HCT116 (cell line): Measurements from ENCODE around the gene SPATA20. TPM values are rescaled to one million over a fixed set of nuclear protein-coding genes. Genes with fewer than 3 reads are reported as not detected.

Experiments
- ATAC-seq: fragments of 200-7000 bp; cut with Tn5 transposase; 2 replicates; pipeline ENCODE4 v1.9.1; 2020; ENCODE audit warnings: mild to moderate bottlenecking, moderate library complexity
- BruUV-seq: library from RNA; stranded (reverse); fragments of 400-500 nt; replicated peaks from 2 replicates; lab custom pipeline; 2021; lab: Mats Ljungman, UMichigan
- CTCF ChIA-PET: fragments of 300-600 bp; sonication (Branson Sonifier 250); formaldehyde crosslinking; loops from one replicate; lab custom pipeline; 2021; ENCODE audit warnings: antibody characterized with exemption; lab: Charles Lee
- POLR2A ChIA-PET: fragments of 300-600, 350-600 bp; sonication (Branson Sonifier 250); formaldehyde crosslinking; loops from one replicate; lab custom pipeline; 2021; ENCODE audit warnings: antibody characterized with exemption; lab: Charles Lee
- RAD21 ChIA-PET, 2 experiments: fragments of 300-600 bp; sonication (Branson Sonifier 250); formaldehyde crosslinking; loops; one replicate each; lab custom pipeline; 2023; ENCODE audit warnings: low total read pairs in 2 of 2; ENCODE audit not compliant: uncharacterized antibody in 2 of 2, unreplicated experiment in 2 of 2, low non-redundant PET in 1 of 2; lab: Charles Lee
- DNase-seq: peaks from one replicate; pipeline ENCODE4 v3.0.0-alpha.2; 2010; ENCODE audit warnings: low read depth, low spot score
- H2AFZ ChIP-seq: fragments of 200-600 bp; shearing (Covaris generic), sonication (generic); 2 replicates; pipeline ENCODE4 v1.6.1; 2017; ENCODE audit warnings: low read depth, mixed run types, mixed read lengths, antibody characterized with exemption, low read length; ENCODE audit not compliant: poor library complexity, severe bottlenecking
- H3K27ac ChIP-seq: 2 replicates; pipeline ENCODE4 v1.5.1; 2012; ENCODE audit warnings: low read depth, low read length
- H3K27me3 ChIP-seq: fragments of 200-600 bp; sonication (generic); 2 replicates; pipeline ENCODE4 v1.6.1; 2016; ENCODE audit warnings: mixed run types, low read length, mixed read lengths; ENCODE audit not compliant: insufficient read depth
- H3K36me3 ChIP-seq, 2 experiments: fragments of 200-500 bp in 1 of 2; fragments of 200-600 bp in 1 of 2; sonication (Bioruptor generic) in 1 of 2; sonication (generic) in 1 of 2; 2 replicates each; pipeline versions ENCODE4 v1.5.1 to v1.6.1; 2014 to 2016; ENCODE audit warnings: low read length in 2 of 2, inconsistent platforms in 1 of 2, mixed read lengths in 1 of 2, mixed run types in 1 of 2; ENCODE audit not compliant: insufficient read depth in 2 of 2, control insufficient read depth in 1 of 2
- H3K4me1 ChIP-seq, 2 experiments: fragments of 200-600 bp in 1 of 2; sonication (generic) in 1 of 2; 2 replicates each; pipeline versions ENCODE4 v1.5.1 to v1.6.1; 2012 to 2017; ENCODE audit warnings: low read length in 2 of 2, inconsistent platforms in 1 of 2, mild to moderate bottlenecking in 1 of 2, mixed read lengths in 1 of 2, mixed run types in 1 of 2, moderate library complexity in 1 of 2; ENCODE audit not compliant: insufficient read depth in 2 of 2, control insufficient read depth in 1 of 2
- H3K4me2 ChIP-seq: fragments of 200-600 bp; sonication (generic); 2 replicates; pipeline ENCODE4 v1.6.1; 2017; ENCODE audit warnings: mixed run types, low read length, mixed read lengths
- H3K4me3 ChIP-seq, 2 experiments: fragments of 200-600 bp in 1 of 2; sonication (generic) in 1 of 2; replicated peaks in 1 of 2; 2 replicates each; pipeline ENCODE4 v1.5.1; 2011 to 2016; ENCODE audit warnings: low read length in 2 of 2, control low read depth in 1 of 2, low read depth in 1 of 2, mild to moderate bottlenecking in 1 of 2, mixed read lengths in 1 of 2, mixed run types in 1 of 2
- H3K79me2 ChIP-seq: fragments of 200-600 bp; sonication (generic); 2 replicates; pipeline ENCODE4 v1.6.1; 2017; ENCODE audit warnings: mild to moderate bottlenecking, mixed run types, low read length, moderate library complexity, mixed read lengths; ENCODE audit not compliant: insufficient read depth
- H3K9ac ChIP-seq: fragments of 200-600 bp; sonication (generic); 2 replicates; pipeline ENCODE4 v1.6.1; 2016; ENCODE audit warnings: low read length, mixed read lengths
- H3K9me2 ChIP-seq: fragments of 200-600 bp; sonication (generic), shearing (Covaris generic); 2 replicates; pipeline ENCODE4 v1.6.1; 2017; ENCODE audit warnings: mixed run types, mild to moderate bottlenecking, moderate library complexity; ENCODE audit not compliant: insufficient read depth
- H3K9me3 ChIP-seq, 2 experiments: fragments of 200-500 bp in 1 of 2; fragments of 200-600 bp in 1 of 2; sonication (Bioruptor generic) in 1 of 2; sonication (generic) in 1 of 2; 2 replicates each; pipeline ENCODE4 v1.6.1; 2014 to 2017; ENCODE audit warnings: low read length in 2 of 2, mixed read lengths in 2 of 2, inconsistent platforms in 1 of 2, low read depth in 1 of 2, mild to moderate bottlenecking in 1 of 2, mixed run types in 1 of 2, moderate library complexity in 1 of 2; ENCODE audit not compliant: control insufficient read depth in 1 of 2, insufficient read depth in 1 of 2
- H4K20me1 ChIP-seq: fragments of 200-600 bp; sonication (generic), shearing (Covaris generic); 2 replicates; pipeline ENCODE4 v1.6.1; 2017; ENCODE audit warnings: mixed run types, mild to moderate bottlenecking, moderate library complexity; ENCODE audit not compliant: insufficient read depth
- CBX3 ChIP-seq: IDR thresholded peaks from 2 replicates; pipeline ENCODE4 v1.6.1; 2012; ENCODE audit warnings: low read depth
- CEBPB ChIP-seq: IDR thresholded peaks from 2 replicates; pipeline ENCODE4 v1.6.1; 2012; ENCODE audit warnings: low read depth
- EGR1 ChIP-seq: IDR thresholded peaks from 2 replicates; pipeline ENCODE4 v1.6.1; 2012; ENCODE audit warnings: low read depth
- ELF1 ChIP-seq: IDR thresholded peaks from 2 replicates; pipeline ENCODE4 v1.6.1; 2012; ENCODE audit warnings: low read depth, borderline replicate concordance
- FOSL1 ChIP-seq: IDR thresholded peaks from 2 replicates; pipeline ENCODE4 v1.6.1; 2012; ENCODE audit warnings: low read depth
- JUND ChIP-seq: IDR thresholded peaks from 2 replicates; pipeline ENCODE4 v1.6.1; 2012
- POLR2AphosphoS5 ChIP-seq: IDR thresholded peaks from 2 replicates; pipeline ENCODE4 v1.6.1; 2011; ENCODE audit warnings: mild to moderate bottlenecking, low read depth, low read length, moderate library complexity
- RAD21 ChIP-seq: IDR thresholded peaks from 2 replicates; pipeline ENCODE4 v1.6.1; 2012; ENCODE audit warnings: low read depth, mild to moderate bottlenecking
- SIN3A ChIP-seq: IDR thresholded peaks from 2 replicates; pipeline ENCODE4 v1.6.1; 2012; ENCODE audit warnings: low read depth
- SP1 ChIP-seq: IDR thresholded peaks from 2 replicates; pipeline ENCODE4 v1.6.1; 2012; ENCODE audit warnings: low read depth
- SRF ChIP-seq: IDR thresholded peaks from 2 replicates; pipeline ENCODE4 v1.6.1; 2012; ENCODE audit warnings: low read depth
- YY1 ChIP-seq: IDR thresholded peaks from 2 replicates; pipeline ENCODE4 v1.6.1; 2011; ENCODE audit warnings: low read length, low read depth, moderate library complexity, mild to moderate bottlenecking; ENCODE audit not compliant: insufficient replicate concordance; ENCODE audit errors: extremely low read depth
- intact Hi-C: fragments of 100-400 bp; cut with micrococcal nuclease; formaldehyde crosslinking; loops from 2 replicates; pipeline ENCODE4 v1.10.0; 2022
- total RNA-seq: library from RNA; stranded (reverse); gene quantifications from one replicate; pipeline ENCODE4 v1.2.1, GENCODE V29; 2021; ENCODE audit not compliant: unreplicated experiment
- TF ChIP-seq, protein P1 (sequence below): IDR thresholded peaks from 2 replicates; pipeline ENCODE4 v1.6.1; 2012
- TF ChIP-seq, protein P2 (sequence below): IDR thresholded peaks from 2 replicates; pipeline ENCODE4 v1.6.1; 2012; ENCODE audit warnings: low read depth
- TF ChIP-seq, protein P3 (sequence below), 3 experiments: fragments of 200-600 bp in 1 of 3; sonication (generic) in 1 of 3; IDR thresholded peaks in 2 of 3; conservative IDR thresholded peaks in 1 of 3; 2 replicates each; pipeline ENCODE4 v1.5.1; 2012 to 2017; ENCODE audit warnings: low read depth in 2 of 3, low read length in 2 of 3, antibody characterized with exemption in 1 of 3, borderline replicate concordance in 1 of 3, control low read depth in 1 of 3, mild to moderate bottlenecking in 1 of 3, mixed read lengths in 1 of 3, mixed run types in 1 of 3, moderate library complexity in 1 of 3; ENCODE audit not compliant: insufficient read depth in 1 of 3

SPATA20 gene
- total RNA-seq, 1 experiment from 2014 or later: 57.5 TPM

DNA sequence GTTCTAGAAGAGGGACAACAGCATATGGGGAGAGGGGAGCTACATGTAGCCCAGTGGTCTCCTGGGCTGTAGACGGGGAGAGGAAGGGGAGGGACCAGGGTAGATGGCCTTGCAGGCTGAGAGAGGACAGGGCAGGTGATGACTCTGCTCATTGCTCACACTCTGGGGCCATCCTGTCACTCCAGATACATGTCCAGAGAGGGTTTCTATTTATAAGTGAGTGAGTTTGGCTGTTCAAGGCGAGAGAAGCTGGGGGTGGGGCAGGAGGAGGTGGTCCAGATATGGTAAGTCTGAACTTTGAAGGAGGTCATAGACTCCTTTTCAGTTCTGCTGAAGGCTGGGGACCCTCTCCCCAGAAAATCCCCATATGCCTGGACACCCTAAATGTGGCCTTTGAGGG, 35.8 kb downstream of the SPATA20 start:
- ChIA-PET POLR2A (no interaction called here), RAD21 (no interaction called here), CTCF (no interaction called here)
- BruUV-seq: no TSS peak
- no peak overlapping the region for H2AFZ ChIP-seq
- no peaks in the 10 kb centered on the region for H3K27me3 ChIP-seq
- TF ChIP-seq EGR1: no peak
- no peak for TF ChIP-seq SP1
- TF ChIP-seq CBX3: no peak
- TF ChIP-seq, protein P1, sequence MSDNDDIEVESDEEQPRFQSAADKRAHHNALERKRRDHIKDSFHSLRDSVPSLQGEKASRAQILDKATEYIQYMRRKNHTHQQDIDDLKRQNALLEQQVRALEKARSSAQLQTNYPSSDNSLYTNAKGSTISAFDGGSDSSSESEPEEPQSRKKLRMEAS: no peak
- H3K4me2 ChIP-seq: no peak overlapping the region
- no peaks in the 10 kb centered on the region for H3K9me3 ChIP-seq
- no peaks in the 10 kb centered on the region for H4K20me1 ChIP-seq
- H3K27ac ChIP-seq: no peak overlapping the region
- no peak for ATAC-seq
- no peak for DNase-seq
- no peaks in the 10 kb centered on the region for H3K4me1 ChIP-seq
- intact Hi-C loops: no loop called here
- no peaks in the 10 kb centered on the region for H3K79me2 ChIP-seq
- H3K9me2 ChIP-seq: no peaks in the 10 kb centered on the region
- no peak overlapping the region for H3K4me3 ChIP-seq
- no peaks in the 10 kb centered on the region for H3K36me3 ChIP-seq
- no peak overlapping the region for H3K9ac ChIP-seq

DNA sequence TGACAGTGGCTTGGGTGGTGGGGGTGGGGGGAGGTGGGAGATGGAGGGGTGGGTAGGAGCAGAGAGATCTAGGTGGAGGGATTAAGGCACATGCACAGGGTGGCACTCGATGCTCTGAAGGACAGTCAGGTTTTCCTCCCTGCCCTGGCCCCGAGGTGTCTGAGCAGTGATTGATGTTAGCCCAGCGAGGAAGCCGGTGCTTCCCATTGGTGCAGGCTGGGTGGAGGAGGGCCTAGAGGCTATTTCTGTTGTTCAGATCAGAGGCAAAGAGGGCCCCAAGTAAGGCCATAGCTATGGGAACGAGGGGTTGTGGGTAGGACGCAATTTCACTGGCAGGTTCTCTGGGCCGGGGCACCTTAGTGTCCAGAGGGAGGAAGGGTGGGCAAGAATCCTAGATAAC, 36.7 kb downstream of the SPATA20 start:
- RAD21 ChIA-PET: no interaction called here
- ATAC-seq: peak; percentile 40; the same call in 1 of the 2 replicates
- no peaks in the 10 kb centered on the region for H3K27me3 ChIP-seq
- H3K4me1 ChIP-seq: no peaks in the 10 kb centered on the region
- no peaks in the 10 kb centered on the region for H3K9me2 ChIP-seq
- H2AFZ ChIP-seq: no peak overlapping the region
- CTCF ChIA-PET: no interaction called here
- H3K9me3 ChIP-seq: no peaks in the 10 kb centered on the region
- no peaks in the 10 kb centered on the region for H4K20me1 ChIP-seq
- H3K79me2 ChIP-seq: no peaks in the 10 kb centered on the region
- BruUV-seq: no TSS peak
- no peak overlapping the region for H3K4me2 ChIP-seq
- intact Hi-C loops: no loop called here
- no peak overlapping the region for H3K9ac ChIP-seq
- no peak for DNase-seq
- no peak overlapping the region for H3K4me3 ChIP-seq
- no peaks in the 10 kb centered on the region for H3K36me3 ChIP-seq
- POLR2A ChIA-PET: no interaction called here
- no peak overlapping the region for H3K27ac ChIP-seq
- TF ChIP-seq SIN3A (no peak), RAD21 (no peak), CEBPB (no peak), CBX3 (no peak), ELF1 (no peak), YY1 (no peak), POLR2AphosphoS5 (no peak), SRF (no peak), FOSL1 (no peak), JUND (no peak), SP1 (no peak)
- TF ChIP-seq, protein P2, sequence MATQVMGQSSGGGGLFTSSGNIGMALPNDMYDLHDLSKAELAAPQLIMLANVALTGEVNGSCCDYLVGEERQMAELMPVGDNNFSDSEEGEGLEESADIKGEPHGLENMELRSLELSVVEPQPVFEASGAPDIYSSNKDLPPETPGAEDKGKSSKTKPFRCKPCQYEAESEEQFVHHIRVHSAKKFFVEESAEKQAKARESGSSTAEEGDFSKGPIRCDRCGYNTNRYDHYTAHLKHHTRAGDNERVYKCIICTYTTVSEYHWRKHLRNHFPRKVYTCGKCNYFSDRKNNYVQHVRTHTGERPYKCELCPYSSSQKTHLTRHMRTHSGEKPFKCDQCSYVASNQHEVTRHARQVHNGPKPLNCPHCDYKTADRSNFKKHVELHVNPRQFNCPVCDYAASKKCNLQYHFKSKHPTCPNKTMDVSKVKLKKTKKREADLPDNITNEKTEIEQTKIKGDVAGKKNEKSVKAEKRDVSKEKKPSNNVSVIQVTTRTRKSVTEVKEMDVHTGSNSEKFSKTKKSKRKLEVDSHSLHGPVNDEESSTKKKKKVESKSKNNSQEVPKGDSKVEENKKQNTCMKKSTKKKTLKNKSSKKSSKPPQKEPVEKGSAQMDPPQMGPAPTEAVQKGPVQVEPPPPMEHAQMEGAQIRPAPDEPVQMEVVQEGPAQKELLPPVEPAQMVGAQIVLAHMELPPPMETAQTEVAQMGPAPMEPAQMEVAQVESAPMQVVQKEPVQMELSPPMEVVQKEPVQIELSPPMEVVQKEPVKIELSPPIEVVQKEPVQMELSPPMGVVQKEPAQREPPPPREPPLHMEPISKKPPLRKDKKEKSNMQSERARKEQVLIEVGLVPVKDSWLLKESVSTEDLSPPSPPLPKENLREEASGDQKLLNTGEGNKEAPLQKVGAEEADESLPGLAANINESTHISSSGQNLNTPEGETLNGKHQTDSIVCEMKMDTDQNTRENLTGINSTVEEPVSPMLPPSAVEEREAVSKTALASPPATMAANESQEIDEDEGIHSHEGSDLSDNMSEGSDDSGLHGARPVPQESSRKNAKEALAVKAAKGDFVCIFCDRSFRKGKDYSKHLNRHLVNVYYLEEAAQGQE: no peak
- TF ChIP-seq, protein P1: no peak
- TF ChIP-seq, protein P3, sequence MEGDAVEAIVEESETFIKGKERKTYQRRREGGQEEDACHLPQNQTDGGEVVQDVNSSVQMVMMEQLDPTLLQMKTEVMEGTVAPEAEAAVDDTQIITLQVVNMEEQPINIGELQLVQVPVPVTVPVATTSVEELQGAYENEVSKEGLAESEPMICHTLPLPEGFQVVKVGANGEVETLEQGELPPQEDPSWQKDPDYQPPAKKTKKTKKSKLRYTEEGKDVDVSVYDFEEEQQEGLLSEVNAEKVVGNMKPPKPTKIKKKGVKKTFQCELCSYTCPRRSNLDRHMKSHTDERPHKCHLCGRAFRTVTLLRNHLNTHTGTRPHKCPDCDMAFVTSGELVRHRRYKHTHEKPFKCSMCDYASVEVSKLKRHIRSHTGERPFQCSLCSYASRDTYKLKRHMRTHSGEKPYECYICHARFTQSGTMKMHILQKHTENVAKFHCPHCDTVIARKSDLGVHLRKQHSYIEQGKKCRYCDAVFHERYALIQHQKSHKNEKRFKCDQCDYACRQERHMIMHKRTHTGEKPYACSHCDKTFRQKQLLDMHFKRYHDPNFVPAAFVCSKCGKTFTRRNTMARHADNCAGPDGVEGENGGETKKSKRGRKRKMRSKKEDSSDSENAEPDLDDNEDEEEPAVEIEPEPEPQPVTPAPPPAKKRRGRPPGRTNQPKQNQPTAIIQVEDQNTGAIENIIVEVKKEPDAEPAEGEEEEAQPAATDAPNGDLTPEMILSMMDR (IDR thresholded peaks at IDR 0.05 in 2 of 3, conservative IDR thresholded peaks at IDR 0.05 in 1 of 3; ENCODE audit: borderline replicate concordance in 1 of 3, insufficient read depth in 1 of 3, low read depth in 2 of 3, low read length in 2 of 3): no peak
